Ishikawa (cell line): Measurements from ENCODE around the gene METTL14.

Experiments
- CREB1 ChIP-seq: IDR thresholded peaks from 2 replicates; pipeline ENCODE4 v1.6.1; 2012; ENCODE audit warnings: low read depth
- EGR1 ChIP-seq: IDR thresholded peaks from 2 replicates; pipeline ENCODE4 v1.6.1; 2012
- EP300 ChIP-seq: IDR thresholded peaks from 2 replicates; pipeline ENCODE4 v1.6.1; 2012; ENCODE audit warnings: borderline replicate concordance
- MAX ChIP-seq: IDR thresholded peaks from 2 replicates; pipeline ENCODE4 v1.6.1; 2012
- RAD21 ChIP-seq: IDR thresholded peaks from 2 replicates; pipeline ENCODE4 v1.6.1; 2012; ENCODE audit warnings: low read depth
- REST ChIP-seq: IDR thresholded peaks from 2 replicates; pipeline ENCODE4 v1.6.1; 2012; ENCODE audit warnings: low read depth, mild to moderate bottlenecking
- TAF1 ChIP-seq: IDR thresholded peaks from 2 replicates; pipeline ENCODE4 v1.6.1; 2012; ENCODE audit warnings: low read depth, mild to moderate bottlenecking
- TCF12 ChIP-seq: IDR thresholded peaks from 2 replicates; pipeline ENCODE4 v1.6.1; 2012; ENCODE audit warnings: low read depth
- TEAD4 ChIP-seq: IDR thresholded peaks from 2 replicates; pipeline ENCODE4 v1.6.1; 2012
- YY1 ChIP-seq: IDR thresholded peaks from 2 replicates; pipeline ENCODE4 v1.6.1; 2012; ENCODE audit warnings: low read depth

- TF ChIP-seq YY1 = no peak
- TF ChIP-seq EGR1 = no peak
- TF ChIP-seq TAF1 = no peak
- TF ChIP-seq TEAD4 = no peak
- TF ChIP-seq CREB1 = no peak
- TF ChIP-seq REST = no peak
- TF ChIP-seq MAX = no peak
- TF ChIP-seq EP300 = no peak
- no peak for TF ChIP-seq RAD21
- TF ChIP-seq TCF12 = no peak
Observed at GRCh38 chr4:118741301-118741855, 56.2 kb downstream of the METTL14 start.
